Spleen (tissue), 11 donors: ENCODE data around the gene HOXD11. TPM values are rescaled to one million over a fixed set of nuclear protein-coding genes. Genes with fewer than 3 reads are reported as not detected.

ENCODE experiments used
- DNase-seq: peaks from one replicate; pipeline ENCODE4 v3.0.0-alpha.2; 2020
- H3K27ac ChIP-seq, 8 donors: fragments of 200-600 bp; sonication (generic) in 7 of 8; 1 replicate in 4 of 8; 2 replicates in 4 of 8; pipeline versions ENCODE4 v1.5.0 to v1.8.0; 2016 to 2021; ENCODE audit warnings: inconsistent platforms in 4 of 8, mild to moderate bottlenecking in 4 of 8, moderate library complexity in 1 of 8
- H3K27me3 ChIP-seq, 7 donors: fragments of 200-600 bp; sonication (generic) in 6 of 7; replicated peaks in 1 of 7; 1 replicate in 4 of 7; 2 replicates in 3 of 7; pipeline versions ENCODE4 v1.5.0 to v1.8.0; 2016 to 2021; ENCODE audit warnings: inconsistent platforms in 3 of 7, mild to moderate bottlenecking in 1 of 7
- H3K36me3 ChIP-seq, 6 donors: fragments of 200-600 bp; sonication (generic) in 5 of 6; 1 replicate in 4 of 6; 2 replicates in 2 of 6; pipeline versions ENCODE4 v1.5.0 to v1.8.0; 2016 to 2021; ENCODE audit warnings: inconsistent platforms in 2 of 6
- H3K4me1 ChIP-seq, 6 donors: fragments of 200-600 bp; sonication (generic) in 5 of 6; 1 replicate in 3 of 6; 2 replicates in 3 of 6; pipeline versions ENCODE4 v1.5.0 to v1.8.0; 2016 to 2021; ENCODE audit warnings: inconsistent platforms in 3 of 6
- H3K4me3 ChIP-seq, 8 donors: fragments of 200-600 bp; sonication (generic) in 7 of 8; 1 replicate in 4 of 8; 2 replicates in 4 of 8; pipeline versions ENCODE4 v1.5.0 to v1.8.0; 2016 to 2021; ENCODE audit warnings: inconsistent platforms in 4 of 8, mild to moderate bottlenecking in 4 of 8, moderate library complexity in 2 of 8
- H3K9me3 ChIP-seq, 8 donors: fragments of 200-600 bp; sonication (generic) in 7 of 8; 1 replicate in 4 of 8; 2 replicates in 4 of 8; pipeline versions ENCODE4 v1.5.0 to v1.8.0; 2016 to 2021; ENCODE audit warnings: inconsistent platforms in 4 of 8
- POLR2A ChIP-seq, 3 donors: fragments of 450-650 bp; IDR thresholded peaks; one replicate each; pipeline ENCODE4 v1.5.1; 2017; ENCODE audit warnings: antibody characterized with exemption in 3 of 3, mild to moderate bottlenecking in 1 of 3
- POLR2AphosphoS5 ChIP-seq, 3 donors: sonication (generic); formaldehyde crosslinking; IDR thresholded peaks; one replicate each; pipeline ENCODE4 v1.5.1; 2017; ENCODE audit warnings: antibody characterized with exemption in 3 of 3
- WGBS, 5 donors: extraction: QIAGEN DNeasy Blood & Tissue Kit in 3 of 5; methylation state at CpG; one replicate each; pipeline versions ENCODE4 v1.1.5 to v1.1.7; 2013 to 2018; 5-methylcytosine and 5-hydroxymethylcytosine counted together
- intact Hi-C: fragments of 100-400 bp; cut with DNase I; formaldehyde crosslinking; loops from one replicate; pipeline ENCODE4 v1.15.0; 2023; ENCODE audit warnings: low total_unique reads
- polyA plus RNA-seq, 3 donors: library from polyadenylated mRNA; stranded (reverse); fragments of 200-250 nt; gene quantifications; one replicate each; pipeline ENCODE4 v1.2.1, GENCODE V29; 2013
- total RNA-seq, 7 donors: library from RNA; depleted of rRNA in 3 of 7; stranded (reverse); fragments of >200 nt in 3 of 7; fragmentation: NEBNext Ultra II Directional in 4 of 7; extraction: Animal tissue kit (Norgen Biotek cat#: 25700) in 4 of 7; gene quantifications; one replicate each; pipeline versions ENCODE4 v1.1.0 to v1.2.1, GENCODE V29; 2016 to 2021
- TF ChIP-seq, protein P1 (sequence below), 11 experiments: fragments of 200-600 bp in 7 of 11; fragments of 450-650 bp in 4 of 11; sonication (generic) in 4 of 11; IDR thresholded peaks in 8 of 11; conservative IDR thresholded peaks in 3 of 11; 1 replicate in 7 of 11; 2 replicates in 4 of 11; pipeline versions ENCODE4 v1.4.0 to v1.8.0; 2016 to 2021; ENCODE audit warnings: antibody characterized with exemption in 11 of 11, inconsistent platforms in 4 of 11, mild to moderate bottlenecking in 1 of 11
- donor health status: healthy with polysubstance abuse.
- donor health status: DM: no; HTN: no; CAD: no; lungs with moderate emphysema.
- donor health status: DM: no; HTN: no; CAD: no.
- donor health status: Bipolar disorder and iron deficiency.
- donor health status: healthy.
- donor health status: DM: no; HTN: no; CAD: no.
- donor health status: DM: yes; HTN: yes; CAD: no.

Gene HOXD11
- total and polyA plus RNA-seq, 10 donors, result not detected

DNA sequence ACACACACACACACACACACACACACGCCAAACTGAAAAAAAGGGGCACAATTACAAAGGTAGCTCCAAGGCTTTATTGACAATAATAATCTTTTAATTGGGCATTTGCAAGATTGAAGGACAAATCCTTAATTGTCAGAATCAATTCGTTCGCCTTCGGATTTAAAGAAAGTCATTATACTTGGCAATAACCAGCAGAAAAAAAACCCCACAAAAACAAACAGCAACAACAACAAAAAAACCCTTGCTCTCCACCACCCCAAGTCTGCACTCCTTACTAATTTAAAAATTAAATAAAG lies 20.6 kb downstream of the HOXD11 start:
- Histone ChIP-seq H3K9me3 (no peaks in the 10 kb centered on the region), H3K27ac (peak overlapping the region in 7 of 8 donors; percentile 69 to 93 (median 86)), H3K27me3 (peaks cover 8 to 100% (median 92%) of the 10 kb centered on the region in 7 donors), H3K36me3 (no peaks in the 10 kb centered on the region), H3K4me1 (peaks cover 0 to 77% (median 44%) of the 10 kb centered on the region in 6 donors), H3K4me3 (peak overlapping the region in 1 of 8 donors; percentile 47)
- WGBS, 5 donors, result 23 to 31% (median 24%) methylated on average over 4 of the region's 4 CpGs
- TF ChIP-seq POLR2A (IDR thresholded peaks at IDR 0.05), result no peak
- TF ChIP-seq, protein P1, sequence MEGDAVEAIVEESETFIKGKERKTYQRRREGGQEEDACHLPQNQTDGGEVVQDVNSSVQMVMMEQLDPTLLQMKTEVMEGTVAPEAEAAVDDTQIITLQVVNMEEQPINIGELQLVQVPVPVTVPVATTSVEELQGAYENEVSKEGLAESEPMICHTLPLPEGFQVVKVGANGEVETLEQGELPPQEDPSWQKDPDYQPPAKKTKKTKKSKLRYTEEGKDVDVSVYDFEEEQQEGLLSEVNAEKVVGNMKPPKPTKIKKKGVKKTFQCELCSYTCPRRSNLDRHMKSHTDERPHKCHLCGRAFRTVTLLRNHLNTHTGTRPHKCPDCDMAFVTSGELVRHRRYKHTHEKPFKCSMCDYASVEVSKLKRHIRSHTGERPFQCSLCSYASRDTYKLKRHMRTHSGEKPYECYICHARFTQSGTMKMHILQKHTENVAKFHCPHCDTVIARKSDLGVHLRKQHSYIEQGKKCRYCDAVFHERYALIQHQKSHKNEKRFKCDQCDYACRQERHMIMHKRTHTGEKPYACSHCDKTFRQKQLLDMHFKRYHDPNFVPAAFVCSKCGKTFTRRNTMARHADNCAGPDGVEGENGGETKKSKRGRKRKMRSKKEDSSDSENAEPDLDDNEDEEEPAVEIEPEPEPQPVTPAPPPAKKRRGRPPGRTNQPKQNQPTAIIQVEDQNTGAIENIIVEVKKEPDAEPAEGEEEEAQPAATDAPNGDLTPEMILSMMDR (IDR thresholded peaks at IDR 0.05 in 8 of 11, conservative IDR thresholded peaks at IDR 0.05 in 3 of 11), result no peak
- no peak for TF ChIP-seq POLR2AphosphoS5 (IDR thresholded peaks at IDR 0.05)
- DNase-seq, result no peak
- intact Hi-C loops, result loop anchor here (5.0 kb wide), 4 partner anchors 425 to 1020 kb away; no protein-coding TSS in a partner anchor

DNA sequence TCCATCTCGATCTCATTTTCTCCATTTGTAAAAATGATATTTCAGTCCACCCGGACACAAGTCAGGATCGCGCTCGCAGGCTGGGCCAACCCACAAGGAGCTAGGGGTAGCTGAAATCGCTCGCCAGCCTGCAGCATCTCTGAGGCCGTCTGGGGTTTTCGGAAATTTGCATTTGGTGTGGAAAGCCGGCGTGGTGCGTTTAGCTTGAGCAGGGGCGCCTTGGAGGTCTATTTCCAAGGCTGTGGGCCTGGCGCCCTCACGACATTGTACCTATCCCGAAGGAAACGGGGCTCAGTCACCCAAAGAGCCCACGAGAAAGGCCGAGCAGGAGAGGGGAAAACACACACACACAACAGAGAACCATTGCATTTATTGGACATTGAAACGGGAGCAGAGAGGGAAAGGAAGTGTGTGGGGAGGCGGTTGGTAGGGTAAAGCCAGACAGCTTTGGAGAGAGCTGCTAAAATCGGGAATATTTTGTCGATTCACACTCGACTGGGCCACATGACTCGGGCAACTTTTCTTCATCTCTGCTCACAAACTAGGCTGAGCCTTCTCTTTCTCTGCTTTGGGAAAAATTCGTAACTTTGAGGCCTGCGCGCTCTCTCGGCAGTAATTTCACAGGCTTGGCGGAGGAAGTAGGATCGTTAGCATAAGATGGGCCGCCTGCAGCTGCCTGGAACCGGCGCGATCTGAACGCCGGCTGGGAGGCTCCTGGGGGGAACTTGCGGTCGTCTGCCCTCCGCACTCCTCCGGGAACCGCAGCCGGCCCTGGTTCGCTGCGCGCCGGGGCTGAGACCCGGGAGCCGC lies 21.3 kb downstream of the HOXD11 start:
- peak overlapping the region in 6 of 8 donors; percentile 24 to 71 (median 42) for H3K4me3 ChIP-seq
- no peaks in the 10 kb centered on the region for H3K36me3 ChIP-seq
- peak; percentile 75 for DNase-seq
- peaks cover 0 to 76% (median 41%) of the 10 kb centered on the region in 6 donors for H3K4me1 ChIP-seq
- no peaks in the 10 kb centered on the region for H3K9me3 ChIP-seq
- peak overlapping the region; percentile 43 to 93 (median 86) for H3K27ac ChIP-seq
- intact Hi-C loops, result loop anchor here (5.0 kb wide), 4 partner anchors 424 to 1019 kb away; no protein-coding TSS in a partner anchor
- WGBS, 5 donors, result 7 to 16% (median 9%) methylated on average over 48 to 49 of the region's 49 CpGs
- TF ChIP-seq POLR2A (IDR thresholded peaks at IDR 0.05), result no peak
- no peak for TF ChIP-seq POLR2AphosphoS5 (IDR thresholded peaks at IDR 0.05)
- TF ChIP-seq, protein P1 (IDR thresholded peaks at IDR 0.05 in 8 of 11, conservative IDR thresholded peaks at IDR 0.05 in 3 of 11), result no peak
- peaks cover 2 to 100% (median 92%) of the 10 kb centered on the region in 7 donors for H3K27me3 ChIP-seq

DNA sequence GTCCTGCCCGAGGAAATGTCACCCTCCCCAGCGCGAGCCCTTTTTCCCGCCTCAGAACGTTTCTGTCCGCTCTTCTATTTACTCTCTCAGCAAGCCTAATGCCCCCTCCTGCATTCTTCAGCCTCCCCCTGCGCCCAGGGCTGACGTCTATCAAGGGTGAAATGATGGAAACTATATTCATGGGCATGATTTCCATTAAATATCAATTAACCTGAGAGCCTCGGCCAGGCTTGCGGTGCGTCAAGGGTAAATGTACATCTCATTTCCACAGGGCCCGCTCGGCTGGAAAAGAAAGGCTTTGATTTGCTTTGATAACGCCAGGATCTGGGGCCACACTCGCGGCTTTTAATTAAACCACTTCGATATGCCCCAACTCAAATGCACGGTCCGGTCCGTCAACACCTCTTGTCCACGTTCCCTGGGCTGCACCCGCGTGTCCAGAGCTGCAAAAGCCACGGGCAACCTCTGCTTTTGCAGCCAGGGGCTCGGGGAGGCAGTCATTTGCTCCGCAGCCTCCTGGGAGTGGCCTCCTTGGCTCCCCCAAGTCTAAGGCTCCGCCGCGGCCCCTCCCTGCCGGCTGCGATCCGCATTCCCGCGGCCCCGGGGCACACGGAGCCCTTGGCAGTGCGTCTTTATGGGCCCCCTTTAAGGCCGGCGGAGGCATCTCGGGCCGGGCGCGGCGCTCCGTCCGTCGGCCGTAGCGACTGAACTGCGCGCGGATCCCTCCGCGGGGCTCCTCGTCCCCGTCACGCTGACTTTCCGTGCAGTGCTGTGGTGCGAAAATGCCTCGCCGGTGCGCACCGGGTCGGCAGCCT lies 22.1 kb downstream of the HOXD11 start, which contains the start of gene HOXD8:
Gene HOXD8 (plus strand): TSS at position 724 of the 815 bp plus-strand sequence. CDS start 662 bp downstream, outside the sequence.
- Histone ChIP-seq H3K4me3 (peak within 1 kb of the TSS; percentile 20 to 71 (median 40)), H3K27me3 (peaks cover 0 to 100% (median 93%) of the 10 kb centered on the region in 7 donors), H3K4me1 (peaks cover 0 to 76% (median 44%) of the 10 kb centered on the region in 6 donors), H3K27ac (peak within 1 kb of the TSS; percentile 57 to 93 (median 86)), H3K9me3 (no peaks in the 10 kb centered on the region), H3K36me3 (no peaks in the 10 kb centered on the region)
- intact Hi-C loops, result loop anchor here (5.0 kb wide), 4 partner anchors 423 to 1018 kb away; no protein-coding TSS in a partner anchor
- 4 to 8% (median 5%) methylated on average over 34 to 64 of the region's 64 CpGs for WGBS, 5 donors
- TF ChIP-seq, protein P1 (IDR thresholded peaks at IDR 0.05 in 8 of 11, conservative IDR thresholded peaks at IDR 0.05 in 3 of 11), result no peak
- peak; percentile 65 to 84 (median 83) for TF ChIP-seq POLR2AphosphoS5 (IDR thresholded peaks at IDR 0.05)
- peak in 1 of 3 donors; percentile 26 for TF ChIP-seq POLR2A (IDR thresholded peaks at IDR 0.05)
- DNase-seq, result peak; percentile 82
